22Rv1 (cell line): ENCODE data around the gene EXOC3.

Experiments
- CTCF ChIP-seq: fragments of 450-650 bp; IDR thresholded peaks from 2 replicates; pipeline ENCODE4 v1.5.1; 2017; ENCODE audit warnings: mild to moderate bottlenecking
- ZFX ChIP-seq: fragments of 450-650 bp; IDR thresholded peaks from 2 replicates; pipeline ENCODE4 v1.6.1; 2017; ENCODE audit warnings: antibody characterized with exemption, borderline replicate concordance

- TF ChIP-seq CTCF (no peak), ZFX (no peak)
Observed at GRCh38 chr5:485946-486491, 43.0 kb downstream of the EXOC3 start.
